HTERT RPE-1 (cell line): ENCODE results near the gene MYO1H.

Experiments used
- in situ Hi-C: fragments of 300-500 bp; cut with MboI; formaldehyde crosslinking; loops from 4 replicates; pipeline ENCODE4 v1.14.3; 2020; ENCODE audit warnings: low sequenced_read_pairs

MYO1H gene

GRCh38 chr12:109336593-109336992, 11.1 kb upstream of the MYO1H start:
- in situ Hi-C loops = no loop called here

DNA sequence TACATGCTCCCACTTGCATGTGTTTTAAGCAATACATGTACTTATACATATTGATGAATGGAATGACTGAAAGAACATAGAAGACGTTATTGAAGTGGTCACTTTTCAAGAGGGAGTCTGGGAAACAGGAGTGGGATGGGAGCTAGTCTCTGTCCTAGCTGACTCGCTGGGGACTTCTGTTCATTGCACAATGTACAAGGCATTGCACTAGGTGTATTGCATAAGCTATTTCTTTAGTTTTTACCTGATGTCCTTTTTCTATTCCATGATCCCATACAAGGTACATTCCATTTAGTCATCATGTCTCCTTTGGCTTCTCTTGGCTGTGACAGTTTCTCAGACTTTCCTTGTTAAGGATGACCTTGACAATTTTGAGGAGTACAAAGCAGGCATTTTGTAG, 4.0 kb upstream of the MYO1H start:
- in situ Hi-C loops = no loop called here

DNA sequence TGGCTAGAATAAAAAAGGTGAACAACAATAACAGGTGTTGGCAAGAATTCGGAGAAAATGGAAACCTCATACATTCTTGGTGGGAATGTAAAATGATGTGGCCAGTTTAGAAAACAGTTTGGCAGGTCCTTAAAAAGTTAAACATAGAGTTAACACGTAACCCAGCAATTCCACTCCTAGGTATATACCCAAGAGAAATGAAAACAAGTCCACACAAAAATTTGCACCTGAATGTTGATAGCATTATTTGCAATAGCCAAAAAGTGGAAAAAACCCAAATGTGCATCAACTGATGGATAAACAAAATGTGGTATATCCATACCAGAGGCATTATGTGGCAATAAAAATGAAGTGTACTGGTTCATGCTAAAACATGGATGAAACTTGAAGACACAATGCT, 2.3 kb upstream of the MYO1H start:
- in situ Hi-C loops = no loop called here

GRCh38 chr12:109346920-109347319, 780 bp upstream of the MYO1H start:
- in situ Hi-C loops = no loop called here

DNA sequence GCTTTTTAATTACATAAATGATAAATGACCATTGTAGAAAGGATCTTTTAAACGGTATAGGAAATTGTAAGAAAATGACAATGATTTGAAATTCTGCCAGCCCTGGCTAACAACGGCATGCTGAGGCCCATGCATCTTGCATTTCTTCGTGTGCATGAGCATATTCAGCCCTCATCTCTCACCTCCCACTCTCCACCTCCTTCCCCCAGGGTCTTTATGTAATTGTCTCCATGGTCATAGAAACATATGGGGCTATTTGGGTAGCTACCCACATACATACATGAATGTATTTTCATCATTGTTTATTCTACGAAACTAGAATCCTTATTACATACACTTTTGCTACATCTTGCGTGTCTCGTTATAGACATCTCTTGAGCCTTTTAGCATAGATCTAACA, 4.5 kb downstream of the MYO1H start:
- in situ Hi-C loops = no loop called here

GRCh38 chr12:109356577-109356976, 8.9 kb downstream of the MYO1H start:
- in situ Hi-C loops = no loop called here

GRCh38 chr12:109357032-109357431, 9.3 kb downstream of the MYO1H start:
- in situ Hi-C loops = no loop called here

DNA sequence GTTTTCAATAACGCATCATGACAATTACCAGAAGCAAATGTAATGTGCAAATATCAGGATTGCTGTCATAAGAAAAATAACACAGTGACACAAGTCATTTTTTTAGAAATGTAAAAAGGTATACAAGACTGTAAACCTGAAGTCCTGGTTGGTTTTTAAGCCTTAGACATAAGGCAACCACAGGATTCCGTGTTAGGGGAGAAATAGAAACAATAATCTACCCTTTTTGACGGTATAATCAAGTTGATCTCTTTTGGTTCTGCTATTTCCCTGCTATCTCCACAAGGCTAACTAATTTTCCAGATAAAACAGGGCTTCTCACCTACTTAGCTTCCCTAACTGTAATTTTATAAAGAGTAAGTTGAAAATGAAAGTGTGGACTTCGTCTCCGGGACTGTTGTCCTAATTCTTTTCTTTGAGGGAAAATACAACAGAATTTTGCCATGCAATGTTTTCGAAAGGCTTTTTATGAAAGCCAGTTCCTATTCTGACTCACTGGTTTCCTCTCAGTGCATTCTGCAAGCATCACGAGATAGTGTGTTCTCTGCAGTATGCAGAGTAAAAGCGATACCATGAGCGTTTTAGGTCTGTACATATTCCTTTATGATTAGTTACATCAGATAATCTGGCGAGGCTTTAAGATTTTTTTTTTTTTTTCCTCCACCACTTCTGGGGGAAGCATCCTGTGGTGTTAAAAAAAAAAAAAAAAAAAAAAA, 10.6 kb downstream of the MYO1H start:
- in situ Hi-C loops = no loop called here

DNA sequence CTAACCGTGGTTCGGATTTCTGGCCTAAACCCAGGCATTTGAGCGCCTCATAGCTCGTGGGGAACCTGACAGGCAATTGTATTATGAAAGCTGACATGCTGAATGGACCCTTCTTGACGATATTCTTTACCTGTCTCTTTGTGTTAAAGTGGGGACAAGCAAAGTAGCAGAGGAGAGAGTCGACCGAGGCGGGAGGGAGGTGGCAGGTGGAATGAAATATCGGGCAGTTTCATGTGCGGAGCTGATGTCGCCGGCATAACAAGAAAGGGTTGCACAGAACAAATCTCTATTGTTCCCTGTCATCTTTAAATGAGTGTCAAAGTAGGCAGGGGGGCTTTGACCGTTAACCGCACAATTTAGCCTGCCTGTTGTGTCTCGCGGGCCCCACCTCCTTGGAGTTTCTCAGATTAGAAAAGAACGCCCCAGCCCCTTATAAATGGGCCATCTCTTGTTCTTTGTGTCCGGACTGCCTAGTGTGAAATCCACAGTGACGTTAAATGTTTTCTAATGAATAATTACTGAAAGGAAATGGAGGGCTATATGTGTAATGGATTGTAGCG, 11.5 kb downstream of the MYO1H start:
- in situ Hi-C loops = no loop called here

GRCh38 chr12:109369831-109370230, 22.1 kb downstream of the MYO1H start:
- in situ Hi-C loops = no loop called here

DNA sequence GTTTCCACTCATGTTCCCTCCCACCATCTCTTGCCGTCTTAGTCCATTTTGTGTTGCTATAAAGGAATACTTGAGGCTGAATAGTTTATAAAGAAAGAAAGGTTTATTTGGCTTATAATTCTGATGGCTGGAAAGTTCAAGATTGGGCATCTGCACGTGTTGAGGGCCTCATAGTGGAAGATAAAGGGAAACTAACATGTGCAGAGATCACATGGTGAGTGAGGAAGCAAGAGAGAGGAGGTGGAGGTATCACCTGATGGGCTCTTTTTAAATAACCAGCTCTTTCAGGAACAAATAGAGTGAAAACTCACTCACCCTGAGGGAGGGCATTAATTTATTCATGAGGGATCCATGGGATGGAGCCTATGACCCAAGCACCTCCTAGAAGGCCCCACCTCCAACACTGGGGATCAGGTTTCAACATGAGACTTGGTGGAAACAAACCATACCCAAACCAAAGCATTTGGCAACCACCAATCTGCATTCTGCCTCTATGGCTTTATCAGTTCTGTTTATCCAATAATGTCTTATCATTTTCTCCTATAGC, 29.5 kb downstream of the MYO1H start:
- in situ Hi-C loops = no loop called here

DNA sequence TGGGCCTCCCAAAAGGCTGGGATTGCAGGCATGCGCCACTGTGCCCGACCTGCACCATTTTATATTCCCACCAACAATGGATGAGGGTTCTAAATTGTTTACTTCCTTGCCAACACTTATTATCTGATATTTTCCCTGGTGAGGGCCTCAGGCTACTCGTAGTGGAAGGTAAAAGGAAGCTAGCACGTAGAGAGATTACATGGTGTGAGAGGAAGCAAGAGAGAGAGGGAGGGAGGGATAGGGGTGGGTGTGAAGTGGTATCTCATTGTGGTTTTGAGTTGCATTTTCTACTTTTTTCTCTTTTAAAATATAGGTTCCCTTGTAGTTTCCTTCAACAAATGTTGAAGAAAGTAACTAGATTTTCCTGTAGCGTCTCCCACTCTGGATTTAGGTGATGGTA, 30.9 kb downstream of the MYO1H start:
- in situ Hi-C loops = no loop called here

DNA sequence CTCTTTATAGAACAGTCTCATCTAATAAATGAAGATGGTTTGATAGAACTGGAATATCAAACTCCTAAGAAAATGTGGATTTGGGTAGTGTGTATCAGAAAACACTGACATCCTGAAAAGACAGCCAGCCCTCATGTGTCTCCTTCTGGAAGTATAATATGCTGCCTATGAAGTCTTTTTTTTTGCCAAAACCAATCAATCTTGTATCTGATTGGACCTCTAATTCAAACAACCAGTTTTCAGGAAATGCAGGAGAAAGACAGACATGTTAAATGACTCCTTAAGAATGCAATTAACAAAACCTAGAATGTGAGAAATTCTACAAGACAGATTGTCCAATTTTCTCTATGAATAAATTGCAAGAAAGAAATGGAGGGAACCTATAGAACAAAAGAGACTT, 34.3 kb downstream of the MYO1H start:
- in situ Hi-C loops = no loop called here

DNA sequence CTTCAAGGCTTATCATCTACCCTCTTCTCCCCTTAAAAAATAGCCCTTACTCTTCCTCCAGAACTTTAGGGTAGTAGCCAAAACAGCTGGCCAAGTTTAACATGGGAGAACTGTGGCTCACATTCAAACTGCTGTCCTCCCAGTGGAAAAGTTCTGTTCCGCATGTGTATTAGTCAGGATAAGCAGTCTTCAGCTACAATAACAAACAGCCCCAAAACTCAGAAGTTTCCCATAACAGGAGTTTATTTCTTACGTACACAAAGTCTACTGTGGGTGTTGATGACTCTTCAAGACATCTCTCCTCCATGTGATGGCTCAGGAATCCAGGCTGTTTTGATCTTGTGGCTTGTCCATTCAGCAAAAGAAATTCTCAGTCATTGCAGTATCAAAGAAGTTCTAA, 35.5 kb downstream of the MYO1H start:
- in situ Hi-C loops = no loop called here

DNA sequence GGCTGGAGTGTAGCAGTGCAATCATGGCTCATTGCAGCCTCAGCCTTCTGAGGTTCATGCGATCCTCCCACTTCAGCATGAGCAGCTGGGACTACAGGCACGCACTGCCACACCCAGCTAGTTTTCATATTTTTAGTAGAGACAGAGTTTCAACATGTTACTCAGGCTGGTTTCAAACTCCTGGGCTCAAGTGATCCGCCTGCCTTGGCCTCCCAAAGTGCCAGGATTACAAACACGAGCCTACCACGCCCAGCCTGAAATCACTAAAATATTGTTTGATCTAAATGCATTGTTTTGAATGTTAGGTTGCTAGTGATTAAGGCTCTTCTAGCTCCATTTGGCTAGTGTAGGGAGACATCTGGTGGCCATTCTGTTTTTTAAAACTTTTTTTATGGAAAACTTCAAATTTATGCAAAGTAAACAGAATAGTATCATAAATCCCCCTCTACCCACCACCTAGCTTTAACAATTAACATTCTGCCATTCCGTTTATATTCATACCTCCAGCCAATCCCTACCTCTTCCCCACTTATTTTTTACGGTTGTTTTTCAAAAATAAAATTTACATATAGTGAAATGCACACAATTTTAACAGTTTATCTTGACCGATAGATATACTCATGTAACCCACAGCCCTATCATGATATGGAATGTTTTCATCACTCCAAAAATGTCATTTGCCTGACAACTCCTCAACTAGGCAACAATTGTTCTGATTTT, 37.8 kb downstream of the MYO1H start:
- in situ Hi-C loops = no loop called here

- in situ Hi-C loops = no loop called here
These were observed 38.3 kb downstream of the MYO1H start for GRCh38 chr12:109386059-109386433.

- in situ Hi-C loops = no loop called here
These were observed 39.9 kb downstream of the MYO1H start for GRCh38 chr12:109387425-109388166.

DNA sequence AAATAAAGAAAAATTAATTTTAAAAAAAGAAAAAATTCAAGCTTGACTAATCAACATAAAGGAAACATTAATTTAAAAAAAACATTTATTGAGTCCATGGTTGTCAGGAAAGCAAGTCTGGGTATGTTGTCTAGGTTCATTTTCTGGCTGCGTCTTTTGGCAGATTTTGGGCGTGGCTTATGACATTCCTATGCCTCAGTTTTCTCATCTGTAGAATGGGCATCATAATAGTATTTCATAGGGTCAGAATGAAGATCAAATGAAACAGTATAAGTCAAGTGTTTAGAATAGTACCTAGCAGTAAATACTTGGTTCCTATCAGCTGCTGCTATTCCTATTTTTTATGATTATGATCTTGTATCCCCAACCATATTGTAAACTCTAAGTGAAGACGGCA, 40.5 kb downstream of the MYO1H start:
- in situ Hi-C loops = no loop called here

DNA sequence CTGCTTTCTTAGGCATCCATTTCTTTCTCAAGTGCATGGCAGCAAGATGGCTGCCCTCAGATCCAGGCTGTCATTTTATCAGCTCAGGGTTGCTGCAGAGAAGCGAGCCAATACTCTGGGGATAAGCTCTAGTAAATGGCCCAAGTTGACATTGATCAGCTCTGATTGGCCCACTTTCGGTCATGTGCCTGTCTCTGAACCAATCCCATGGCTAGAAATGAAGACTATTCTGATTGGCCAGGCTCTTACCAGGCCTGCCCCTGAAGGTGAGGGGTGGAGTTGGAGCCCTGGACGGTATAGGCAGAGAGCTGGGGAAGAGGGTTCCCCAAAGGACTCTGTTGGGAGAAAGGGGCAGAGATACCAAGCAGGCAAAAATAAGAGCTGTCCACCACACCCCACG, 41.4 kb downstream of the MYO1H start:
- in situ Hi-C loops = no loop called here

DNA sequence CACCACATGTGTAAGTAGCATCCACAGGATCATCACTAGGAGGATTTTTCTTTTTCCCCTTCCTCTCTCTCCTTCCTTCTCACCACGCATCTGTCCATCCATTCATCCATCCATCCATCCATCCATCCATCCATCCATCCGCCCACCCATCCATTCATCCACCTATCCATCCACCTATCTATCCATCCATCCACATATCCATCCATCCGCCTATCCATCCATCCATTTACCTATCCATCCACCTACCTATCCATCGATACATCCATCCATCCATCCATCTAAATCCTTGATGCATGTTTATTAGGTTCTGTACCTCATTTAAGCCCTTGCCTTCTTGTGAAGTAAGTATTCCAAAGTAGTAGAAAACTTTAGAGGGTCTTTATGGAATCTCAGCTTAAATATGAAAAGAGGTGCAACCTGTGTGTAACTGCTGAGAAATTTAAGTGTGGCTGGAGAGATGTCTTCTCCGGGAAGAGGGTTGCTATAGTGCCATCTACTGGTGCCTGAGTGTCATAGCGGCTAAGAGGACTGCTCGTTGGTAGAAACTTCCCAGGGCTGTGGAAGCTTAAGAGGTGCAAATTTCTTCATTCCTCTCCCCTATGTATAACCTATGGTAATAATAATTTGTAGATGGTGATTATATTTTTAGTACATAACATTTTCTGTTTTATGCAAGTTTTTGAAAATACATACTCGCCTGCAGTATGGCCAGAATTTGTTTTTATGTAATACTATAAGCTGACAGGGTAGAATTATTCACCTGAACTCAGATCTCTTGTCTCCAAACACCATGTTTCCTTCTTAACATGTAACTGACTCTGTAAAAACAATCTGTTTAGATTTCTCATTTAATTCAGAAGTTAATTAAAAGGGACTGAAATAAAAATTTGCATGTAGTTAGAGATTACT, 46.0 kb downstream of the MYO1H start:
- in situ Hi-C loops = no loop called here
